HEK293 (cell line): ENCODE data around the gene DENND4B.

Source experiments
- CTCF ChIA-PET: fragments of 350-600 bp; formaldehyde crosslinking; extraction: SDS; loops from one replicate; lab custom pipeline; 2021; ENCODE audit warnings: antibody characterized with exemption; lab: Yijun Ruan, JAX
- POLR2A ChIA-PET: fragments of 300-600 bp; formaldehyde crosslinking; extraction: SDS; loops from one replicate; lab custom pipeline; 2020; ENCODE audit warnings: antibody characterized with exemption, inconsistent platforms; lab: Yijun Ruan, JAX
- H3K27ac ChIP-seq: fragments of 200-500 bp; sonication (Bioruptor generic); 2 replicates; pipeline ENCODE4 v1.5.1; 2014; ENCODE audit warnings: low read depth, low read length, control low read depth, inconsistent platforms; ENCODE audit errors: extremely low read depth
- H3K36me3 ChIP-seq, 2 experiments: fragments of 200-500 bp in 1 of 2; sonication (Bioruptor generic) in 1 of 2; 1 replicate in 1 of 2; 2 replicates in 1 of 2; pipeline ENCODE4 v1.5.1; 2014 to 2017; ENCODE audit warnings: inconsistent platforms in 2 of 2, low read length in 2 of 2; ENCODE audit not compliant: control insufficient read depth in 2 of 2, insufficient read depth in 1 of 2
- H3K4me1 ChIP-seq: fragments of 200-500 bp; sonication (Bioruptor generic); 2 replicates; pipeline ENCODE4 v1.5.1; 2014; ENCODE audit warnings: mild to moderate bottlenecking, low read length, inconsistent platforms; ENCODE audit not compliant: control insufficient read depth, insufficient read depth
- H3K4me3 ChIP-seq: 2 replicates; pipeline ENCODE4 v1.5.1; 2011; ENCODE audit warnings: low read depth, mild to moderate bottlenecking, control low read depth, low read length, moderate library complexity
- H3K9me3 ChIP-seq: fragments of 200-500 bp; sonication (Bioruptor generic); 2 replicates; pipeline ENCODE4 v1.5.1; 2014; ENCODE audit warnings: low read depth, low read length, inconsistent platforms; ENCODE audit not compliant: control insufficient read depth, insufficient read depth
- AEBP2 ChIP-seq: fragments of 450-650 bp; formaldehyde crosslinking; IDR thresholded peaks from 2 replicates; pipeline ENCODE4 v1.5.1; 2016; ENCODE audit warnings: missing biosample characterization, missing genetic modification characterization, borderline replicate concordance
- GFI1B ChIP-seq: fragments of 450-650 bp; formaldehyde crosslinking; IDR thresholded peaks from 2 replicates; pipeline ENCODE4 v1.5.1; 2016; ENCODE audit warnings: missing biosample characterization, missing genetic modification characterization
- HOXC10 ChIP-seq: sonication (generic); formaldehyde crosslinking; IDR thresholded peaks from 2 replicates; pipeline ENCODE4 v1.8.1; 2023; ENCODE audit warnings: mild to moderate bottlenecking, missing genetic modification reagents
- PRDM1 ChIP-seq: fragments of 450-650 bp; formaldehyde crosslinking; IDR thresholded peaks from 2 replicates; pipeline ENCODE4; 2016; ENCODE audit warnings: missing biosample characterization, missing genetic modification characterization
- PRDM4 ChIP-seq: fragments of 450-650 bp; formaldehyde crosslinking; IDR thresholded peaks from 2 replicates; pipeline ENCODE4 v1.5.1; 2017; ENCODE audit warnings: missing biosample characterization, missing genetic modification characterization
- TSHZ1 ChIP-seq: fragments of 450-650 bp; formaldehyde crosslinking; IDR thresholded peaks from 2 replicates; pipeline ENCODE4 v1.5.1; 2016; ENCODE audit warnings: missing biosample characterization, missing genetic modification characterization, borderline replicate concordance
- YY1 ChIP-seq: fragments of 450-650 bp; formaldehyde crosslinking; IDR thresholded peaks from 2 replicates; pipeline ENCODE4 v1.5.1; 2018; ENCODE audit warnings: missing biosample characterization, missing genetic modification characterization
- ZBTB21 ChIP-seq: fragments of 450-650 bp; formaldehyde crosslinking; IDR thresholded peaks from 2 replicates; pipeline ENCODE4 v1.5.1; 2017; ENCODE audit warnings: missing biosample characterization, missing genetic modification characterization
- ZBTB8A ChIP-seq: fragments of 450-650 bp; formaldehyde crosslinking; IDR thresholded peaks from 2 replicates; pipeline ENCODE4 v1.5.1; 2016; ENCODE audit warnings: missing biosample characterization, missing genetic modification characterization
- ZNF10 ChIP-seq: fragments of 450-650 bp; formaldehyde crosslinking; IDR thresholded peaks from 2 replicates; pipeline ENCODE4 v1.5.1; 2017; ENCODE audit warnings: missing biosample characterization, missing genetic modification characterization
- ZNF146 ChIP-seq: fragments of 450-650 bp; formaldehyde crosslinking; IDR thresholded peaks from 2 replicates; pipeline ENCODE4 v1.5.1; 2016; ENCODE audit warnings: missing biosample characterization, missing genetic modification characterization
- ZNF155 ChIP-seq: fragments of 450-650 bp; formaldehyde crosslinking; IDR thresholded peaks from 2 replicates; pipeline ENCODE4 v1.5.1; 2016; ENCODE audit warnings: missing biosample characterization, missing genetic modification characterization
- ZNF174 ChIP-seq: fragments of 450-650 bp; formaldehyde crosslinking; IDR thresholded peaks from 2 replicates; pipeline ENCODE4 v1.5.0; 2017; ENCODE audit warnings: missing biosample characterization, mild to moderate bottlenecking, missing genetic modification characterization
- ZNF221 ChIP-seq: fragments of 450-650 bp; formaldehyde crosslinking; IDR thresholded peaks from 2 replicates; pipeline ENCODE4 v1.5.1; 2017; ENCODE audit warnings: missing biosample characterization, missing genetic modification characterization, borderline replicate concordance
- ZNF248 ChIP-seq: fragments of 450-650 bp; formaldehyde crosslinking; IDR thresholded peaks from 2 replicates; pipeline ENCODE4 v1.5.1; 2017; ENCODE audit warnings: missing biosample characterization, missing genetic modification characterization
- ZNF26 ChIP-seq: fragments of 450-650 bp; formaldehyde crosslinking; IDR thresholded peaks from 2 replicates; pipeline ENCODE4 v1.5.1; 2016; ENCODE audit warnings: missing biosample characterization, missing genetic modification characterization
- ZNF274 ChIP-seq, 2 experiments: fragments of 200-500 bp in 1 of 2; fragments of 450-650 bp in 1 of 2; sonication (Bioruptor generic) in 1 of 2; formaldehyde crosslinking in 1 of 2; IDR thresholded peaks; 2 replicates each; pipeline versions ENCODE4 v1.5.1 to v1.6.1; 2014 to 2016; ENCODE audit warnings: borderline replicate concordance in 1 of 2, inconsistent platforms in 1 of 2, low read length in 1 of 2, missing biosample characterization in 1 of 2, missing genetic modification characterization in 1 of 2
- ZNF324 ChIP-seq: fragments of 450-650 bp; formaldehyde crosslinking; IDR thresholded peaks from 2 replicates; pipeline ENCODE4 v1.5.1; 2016; ENCODE audit warnings: missing biosample characterization, missing genetic modification characterization
- ZNF391 ChIP-seq: fragments of 450-650 bp; formaldehyde crosslinking; IDR thresholded peaks from 2 replicates; pipeline ENCODE4 v1.5.1; 2016; ENCODE audit warnings: low read depth, missing biosample characterization, missing genetic modification characterization, borderline replicate concordance
- ZNF423 ChIP-seq: fragments of 450-650 bp; formaldehyde crosslinking; IDR thresholded peaks from 2 replicates; pipeline ENCODE4 v1.5.1; 2016; ENCODE audit warnings: missing biosample characterization, missing genetic modification characterization
- ZNF449 ChIP-seq: fragments of 450-650 bp; formaldehyde crosslinking; IDR thresholded peaks from 2 replicates; pipeline ENCODE4 v1.5.1; 2017; ENCODE audit warnings: missing biosample characterization, mild to moderate bottlenecking, missing genetic modification characterization, moderate library complexity
- ZNF544 ChIP-seq: fragments of 450-650 bp; formaldehyde crosslinking; IDR thresholded peaks from 2 replicates; pipeline ENCODE4 v1.5.0; 2017; ENCODE audit warnings: missing biosample characterization, missing genetic modification characterization
- ZNF585B ChIP-seq: fragments of 450-650 bp; formaldehyde crosslinking; IDR thresholded peaks from 2 replicates; pipeline ENCODE4 v1.5.1; 2016; ENCODE audit warnings: missing biosample characterization, missing genetic modification characterization
- ZNF837 ChIP-seq: fragments of 450-650 bp; formaldehyde crosslinking; IDR thresholded peaks from 2 replicates; pipeline ENCODE4 v1.5.1; 2016; ENCODE audit warnings: missing biosample characterization, missing genetic modification characterization

The DENND4B gene

GRCh38 chr1:153967107-153967999 is 20.8 kb upstream of the DENND4B start, which contains the start of gene CREB3L4 (continued):
- TF ChIP-seq ZNF585B: no peak

- Histone ChIP-seq H3K36me3 (peaks cover 0 to 31% of the 10 kb centered on the region in 2 experiments; a peak in 2 of 3 replicates), H3K4me3 (peak overlapping the region; percentile 62), H3K9me3 (no peaks in the 10 kb centered on the region), H3K4me1 (peaks cover 4% of the 10 kb centered on the region; the same call in 1 of the 2 replicates), H3K27ac (peak overlapping the region; percentile 66)
- POLR2A ChIA-PET: interaction anchor here (0.6 to 3.0 kb wide), 18 partner anchors 9 to 326 kb away, joined by 3 to 58 read pairs (median 5); partner anchors contain the start of genes DENND4B, GATAD2B, INTS3 and JTB
- CTCF ChIA-PET: interaction anchor here (0.8 to 2.2 kb wide), 4 partner anchors 17 to 167 kb away, joined by 5 to 9 read pairs (median 8); partner anchors contain the start of genes DENND4B and RAB13
- TF ChIP-seq ZNF324 (no peak), ZNF423 (peak; percentile 94), ZNF10 (tag by site-specific recombination) (no peak; the same call in none of the 2 replicates), ZNF26 (tag by site-specific recombination) (no peak), AEBP2 (no peak), YY1 (tag by site-specific recombination) (no peak), ZNF146 (tag by site-specific recombination) (no peak), PRDM1 (peak; percentile 97), ZNF837 (tag by site-specific recombination) (no peak), TSHZ1 (tag by site-specific recombination) (0 out of 2 replicates have a peak, but pooled peaks have one; percentile 1), ZNF155 (tag by site-specific recombination) (no peak), ZNF585B (no peak), ZBTB8A (tag by site-specific recombination) (peak; percentile 61), PRDM4 (tag by site-specific recombination) (no peak), ZNF221 (no peak), GFI1B (tag by site-specific recombination) (no peak), ZNF449 (no peak), ZNF174 (tag by site-specific recombination) (no peak), ZNF544 (no peak), ZNF248 (tag by site-specific recombination) (no peak), ZNF391 (tag by site-specific recombination) (no peak), HOXC10 (no peak), ZNF274 (IDR thresholded peaks at IDR 0.05; ENCODE audit: low read length) (no peak), ZNF274 (tag by site-specific recombination; IDR thresholded peaks at IDR 0.05; ENCODE audit: borderline replicate concordance) (no peak), ZBTB21 (tag by site-specific recombination) (no peak)
Measured at GRCh38 chr1:153963850-153964331, 17.4 kb upstream of the DENND4B start.
